GM12878 (cell line): ENCODE measurements around the gene SLC35A1. TPM values are rescaled to one million over a fixed set of nuclear protein-coding genes. Genes with fewer than 3 reads are reported as not detected.

Experiments
- BHLHE40 ChIP-seq, 2 experiments: fragments of 450-650 bp in 1 of 2; IDR thresholded peaks; 2 replicates each; pipeline ENCODE4 v1.6.1; 2011 to 2017; ENCODE audit warnings: low read depth in 2 of 2, borderline replicate concordance in 1 of 2, improper control_type of control experiment in 1 of 2, low read length in 1 of 2, mild to moderate bottlenecking in 1 of 2
- BMI1 ChIP-seq: fragments of 450-650 bp; IDR thresholded peaks from 2 replicates; pipeline ENCODE4 v1.6.1; 2016; ENCODE audit warnings: mild to moderate bottlenecking, moderate library complexity, borderline replicate concordance
- CBFB ChIP-seq: IDR thresholded peaks from 2 replicates; pipeline ENCODE4 v1.6.1; 2016; ENCODE audit warnings: antibody characterized with exemption, low read depth
- CTCF ChIP-seq, 3 experiments: IDR thresholded peaks in 2 of 3; conservative IDR thresholded peaks in 1 of 3; 2 replicates each; pipeline ENCODE4 v1.5.1; 2011; ENCODE audit warnings: low read depth in 3 of 3, low read length in 3 of 3, mild to moderate bottlenecking in 3 of 3, control low read depth in 2 of 3, moderate library complexity in 2 of 3, inconsistent platforms in 1 of 3, mixed read lengths in 1 of 3; ENCODE audit not compliant: control insufficient read depth in 2 of 3, insufficient read depth in 1 of 3; ENCODE audit errors: extremely low read depth in 1 of 3
- E4F1 ChIP-seq: fragments of 450-650 bp; IDR thresholded peaks from 2 replicates; pipeline ENCODE4 v1.6.1; 2018; ENCODE audit warnings: borderline replicate concordance, mild to moderate bottlenecking; ENCODE audit not compliant: partially characterized antibody
- MTA2 ChIP-seq: fragments of 450-650 bp; IDR thresholded peaks from 2 replicates; pipeline ENCODE4 v1.6.1; 2016; ENCODE audit warnings: low read depth, mild to moderate bottlenecking, moderate library complexity
- NBN ChIP-seq: fragments of 450-650 bp; IDR thresholded peaks from 2 replicates; pipeline ENCODE4 v1.6.1; 2016
- NR2C1 ChIP-seq: fragments of 450-650 bp; IDR thresholded peaks from 2 replicates; pipeline ENCODE4 v1.6.1; 2017; ENCODE audit warnings: antibody characterized with exemption, mild to moderate bottlenecking, moderate library complexity
- RAD21 ChIP-seq: IDR thresholded peaks from 2 replicates; pipeline ENCODE4 v1.6.1; 2011; ENCODE audit warnings: mild to moderate bottlenecking, low read depth, low read length, moderate library complexity; ENCODE audit not compliant: insufficient read depth
- RBBP5 ChIP-seq: fragments of 200-600 bp; sonication (generic); conservative IDR thresholded peaks from 2 replicates; pipeline ENCODE4 v1.6.1; 2016
- SKIL ChIP-seq: fragments of 450-650 bp; IDR thresholded peaks from 2 replicates; pipeline ENCODE4 v1.6.1; 2017; ENCODE audit warnings: mild to moderate bottlenecking, low read depth, inconsistent platforms; ENCODE audit not compliant: poor library complexity, severe bottlenecking
- SMAD1 ChIP-seq: fragments of 450-650 bp; IDR thresholded peaks from 2 replicates; pipeline ENCODE4 v1.6.1; 2018; ENCODE audit warnings: mild to moderate bottlenecking, low read depth; ENCODE audit not compliant: partially characterized antibody
- SREBF1 ChIP-seq: IDR thresholded peaks from 2 replicates; pipeline ENCODE4 v1.6.1; 2012; ENCODE audit warnings: mild to moderate bottlenecking, low read length
- TARDBP ChIP-seq: IDR thresholded peaks from 2 replicates; pipeline ENCODE4 v1.6.1; 2016; ENCODE audit warnings: borderline replicate concordance
- USF2 ChIP-seq: IDR thresholded peaks from 2 replicates; pipeline ENCODE4 v1.6.1; 2011; ENCODE audit warnings: low read depth, low read length, improper control_type of control experiment, borderline replicate concordance
- ZBTB4 ChIP-seq: fragments of 450-650 bp; formaldehyde crosslinking; IDR thresholded peaks from 2 replicates; pipeline ENCODE4 v1.4.0; 2022; ENCODE audit warnings: mild to moderate bottlenecking, moderate library complexity
- ZNF24 ChIP-seq: fragments of 450-650 bp; IDR thresholded peaks from 2 replicates; pipeline ENCODE4 v1.6.1; 2017; ENCODE audit warnings: antibody characterized with exemption, mild to moderate bottlenecking
- polyA plus RNA-seq, 11 experiments: library from polyadenylated mRNA; depleted of rRNA in 4 of 11; unstranded in 6 of 11; stranded (reverse) in 5 of 11; fragments of >200 nt; fragmentation: Nextera tagmentation in 4 of 11; fragmentation: Illumina TruSeq in 1 of 11; extraction: Ambion mirVana in 4 of 11; extraction: Trizol in 1 of 11; gene quantifications; 1 replicate in 1 of 11; 2 replicates in 10 of 11; pipeline versions ENCODE4 v1.2.1 to v1.2.3, GENCODE V29; 2011 to 2016; ENCODE audit warnings: inconsistent platforms in 2 of 11, missing spikeins in 2 of 11, low read depth in 1 of 11
- total RNA-seq, 4 experiments: library from RNA; depleted of rRNA in 3 of 4; stranded (reverse); fragments of >200 nt in 3 of 4; fragmentation: Illumina TruSeq in 1 of 4; extraction: Trizol in 1 of 4; gene quantifications; 2 replicates each; pipeline versions ENCODE4 v1.2.1 to v1.2.3, GENCODE V29; 2013 to 2021

The SLC35A1 gene
- total and polyA plus RNA-seq, 10 of the 15 experiments (the other 5 are each of a cell fraction or from before 2014, with no cell fraction given) = 7.1 to 28.0 (median 12.4) TPM

GRCh38 chr6:87472525-87473418 is at the start of gene SLC35A1 (continued):
- TF ChIP-seq SKIL (peak; percentile 20), MTA2 (peak; percentile 24; the same call in 1 of the 2 replicates), RAD21 (no peak), ZBTB4 (CRISPR knock-in tag) (no peak), SREBF1 (no peak), SMAD1 (no peak), CTCF (IDR thresholded peaks at IDR 0.05 in 2 of 3, conservative IDR thresholded peaks at IDR 0.05 in 1 of 3; ENCODE audit: control insufficient read depth in 2 of 3, extremely low read depth in 1 of 3, insufficient read depth in 1 of 3, low read depth in 3 of 3, low read length in 3 of 3) (0 out of 6 replicates have a peak, but pooled peaks of 1 of the 3 experiments have one; percentile 6), TARDBP (peak; percentile 58; the same call in 1 of the 2 replicates), NR2C1 (peak; percentile 69), NBN (peak; percentile 71), BMI1 (peak; percentile 38; the same call in 1 of the 2 replicates), CBFB (peak; percentile 80), E4F1 (peak; percentile 58), USF2 (no peak), BHLHE40 (IDR thresholded peaks at IDR 0.05; ENCODE audit: borderline replicate concordance in 1 of 2, low read depth in 2 of 2, low read length in 1 of 2) (peak in 1 of 2 experiments; percentile 34; a peak in 1 of 4 replicates), RBBP5 (0 out of 2 replicates have a peak, but pooled peaks have one; percentile 41), ZNF24 (0 out of 2 replicates have a peak, but pooled peaks have one; percentile 44)
